ENCODE data around the gene IHH.

The IHH gene

GRCh38 chr2:219041252-219041651 lies 19.5 kb downstream of the IHH start, which contains the start of gene CFAP65:
Gene CFAP65, minus strand, starts transcription at chr2:219041516. Its CDS starts 2,468 bp downstream, at chr2:219039048.
- Mint-ChIP-seq H3K36me3 (ENCODE audit: low read depth) (no peaks in the 10 kb centered on the region), H3K9me3 (no peaks in the 10 kb centered on the region), H3K4me1 (peaks cover 6% of the 10 kb centered on the region), H3K27ac (no peak within 1 kb of the TSS), H3K4me3 (peak within 1 kb of the TSS; percentile 74 to 82 (median 81)), H3K27me3 (ENCODE audit: low read depth) (peaks cover 87% of the 10 kb centered on the region)
- TF ChIP-seq, protein P1, sequence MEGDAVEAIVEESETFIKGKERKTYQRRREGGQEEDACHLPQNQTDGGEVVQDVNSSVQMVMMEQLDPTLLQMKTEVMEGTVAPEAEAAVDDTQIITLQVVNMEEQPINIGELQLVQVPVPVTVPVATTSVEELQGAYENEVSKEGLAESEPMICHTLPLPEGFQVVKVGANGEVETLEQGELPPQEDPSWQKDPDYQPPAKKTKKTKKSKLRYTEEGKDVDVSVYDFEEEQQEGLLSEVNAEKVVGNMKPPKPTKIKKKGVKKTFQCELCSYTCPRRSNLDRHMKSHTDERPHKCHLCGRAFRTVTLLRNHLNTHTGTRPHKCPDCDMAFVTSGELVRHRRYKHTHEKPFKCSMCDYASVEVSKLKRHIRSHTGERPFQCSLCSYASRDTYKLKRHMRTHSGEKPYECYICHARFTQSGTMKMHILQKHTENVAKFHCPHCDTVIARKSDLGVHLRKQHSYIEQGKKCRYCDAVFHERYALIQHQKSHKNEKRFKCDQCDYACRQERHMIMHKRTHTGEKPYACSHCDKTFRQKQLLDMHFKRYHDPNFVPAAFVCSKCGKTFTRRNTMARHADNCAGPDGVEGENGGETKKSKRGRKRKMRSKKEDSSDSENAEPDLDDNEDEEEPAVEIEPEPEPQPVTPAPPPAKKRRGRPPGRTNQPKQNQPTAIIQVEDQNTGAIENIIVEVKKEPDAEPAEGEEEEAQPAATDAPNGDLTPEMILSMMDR (IDR thresholded peaks at IDR 0.05; ENCODE audit: unreplicated experiment in 3 of 3) = no peak

DNA sequence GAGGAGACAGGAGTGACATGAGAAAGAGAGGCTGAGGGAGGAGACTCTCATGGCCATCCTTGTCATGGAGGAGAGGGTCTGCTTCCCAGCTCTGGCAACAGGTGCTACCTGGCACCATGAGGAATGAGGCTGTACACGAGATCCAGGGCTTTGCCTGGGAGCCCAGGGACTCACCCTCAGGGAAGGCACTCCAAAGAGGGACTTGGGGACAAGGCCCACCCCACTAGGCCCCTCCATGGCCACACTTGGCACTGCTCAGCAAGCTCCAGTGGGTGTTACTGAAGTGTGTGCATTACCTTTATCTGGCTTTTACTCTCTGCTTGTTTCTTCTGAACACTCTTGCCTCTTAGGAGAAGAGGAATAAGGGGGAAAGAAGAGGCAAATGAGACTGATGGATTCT lies 22.1 kb downstream of the IHH start:
- Mint-ChIP-seq H3K9me3 (no peaks in the 10 kb centered on the region), H3K27me3 (ENCODE audit: low read depth) (peaks cover 99% of the 10 kb centered on the region), H3K27ac (no peak overlapping the region), H3K4me3 (no peak overlapping the region), H3K36me3 (ENCODE audit: low read depth) (no peaks in the 10 kb centered on the region), H3K4me1 (peaks cover 6% of the 10 kb centered on the region)
- TF ChIP-seq, protein P1 (IDR thresholded peaks at IDR 0.05; ENCODE audit: unreplicated experiment in 3 of 3) = no peak

DNA sequence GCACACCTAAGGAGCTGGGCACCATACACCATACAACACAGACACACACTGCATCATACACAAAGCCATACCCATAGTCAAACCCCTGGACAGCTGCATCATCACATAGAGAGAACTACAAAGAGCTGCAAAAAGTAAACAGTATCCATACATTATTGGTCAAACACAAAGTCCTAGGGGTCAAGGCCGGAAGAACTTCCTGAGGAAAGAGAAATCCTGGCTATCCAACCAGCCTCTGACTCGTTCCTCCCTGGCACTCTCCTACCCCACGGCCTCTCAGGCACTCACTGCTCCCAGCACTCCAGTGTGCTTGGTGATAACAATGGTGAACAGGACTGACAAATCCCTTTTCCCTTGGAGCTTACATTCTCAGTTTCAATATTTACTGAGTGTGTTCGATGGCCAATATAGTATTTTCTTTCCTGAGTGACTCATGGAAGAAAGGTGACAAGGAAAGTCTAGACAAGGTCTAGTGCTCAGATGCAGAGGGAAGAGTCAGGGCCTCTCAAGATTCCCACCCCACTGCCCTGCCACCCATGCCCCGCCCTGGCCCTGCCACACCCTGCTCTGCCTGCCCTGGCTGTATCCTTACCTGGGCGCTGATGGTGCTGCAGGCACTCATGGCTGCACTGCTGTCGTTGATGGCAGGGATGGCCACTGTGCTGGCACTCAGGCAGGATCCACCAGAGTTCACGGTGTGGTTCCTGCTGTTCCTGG lies 22.8 kb downstream of the IHH start:
- no peak overlapping the region for H3K27ac Mint-ChIP-seq
- H3K4me1 Mint-ChIP-seq = peaks cover 6% of the 10 kb centered on the region
- H3K27me3 Mint-ChIP-seq (ENCODE audit: low read depth) = peaks cover 99% of the 10 kb centered on the region
- H3K9me3 Mint-ChIP-seq = no peaks in the 10 kb centered on the region
- no peaks in the 10 kb centered on the region for H3K36me3 Mint-ChIP-seq (ENCODE audit: low read depth)
- TF ChIP-seq, protein P1 (IDR thresholded peaks at IDR 0.05; ENCODE audit: unreplicated experiment in 3 of 3) = no peak
- H3K4me3 Mint-ChIP-seq = no peak overlapping the region

DNA sequence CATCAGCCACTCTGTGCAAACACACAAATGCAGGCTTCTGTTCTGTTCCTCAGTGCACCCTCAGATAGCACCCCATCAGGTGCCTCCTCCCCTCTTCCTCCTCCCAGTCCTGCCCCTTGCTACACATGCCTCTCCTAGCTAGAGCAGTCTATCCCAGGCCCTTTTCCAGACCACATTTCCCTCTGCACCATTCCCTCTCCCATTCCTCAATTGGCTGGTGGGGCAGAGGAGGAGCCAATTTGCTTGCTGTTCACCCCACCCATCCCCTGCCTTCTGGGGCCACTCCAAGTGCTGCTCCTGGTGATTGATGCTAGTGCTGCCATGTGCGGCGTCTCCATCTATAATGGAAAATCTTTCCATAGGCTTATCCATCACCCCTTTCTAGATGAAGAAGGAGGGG lies 24.8 kb downstream of the IHH start:
- TF ChIP-seq, protein P1 (IDR thresholded peaks at IDR 0.05; ENCODE audit: unreplicated experiment in 3 of 3) = no peak
- H3K36me3 Mint-ChIP-seq (ENCODE audit: low read depth) = no peaks in the 10 kb centered on the region
- H3K4me3 Mint-ChIP-seq = no peak overlapping the region
- H3K9me3 Mint-ChIP-seq = no peaks in the 10 kb centered on the region
- H3K4me1 Mint-ChIP-seq = no peaks in the 10 kb centered on the region
- no peak overlapping the region for H3K27ac Mint-ChIP-seq
- peaks cover 95% of the 10 kb centered on the region for H3K27me3 Mint-ChIP-seq (ENCODE audit: low read depth)

GRCh38 chr2:219034823-219035222 lies 25.9 kb downstream of the IHH start:
- Mint-ChIP-seq H3K4me3 (no peak overlapping the region), H3K27me3 (ENCODE audit: low read depth) (peaks cover 86% of the 10 kb centered on the region), H3K9me3 (no peaks in the 10 kb centered on the region), H3K36me3 (ENCODE audit: low read depth) (no peaks in the 10 kb centered on the region), H3K27ac (no peak overlapping the region), H3K4me1 (no peaks in the 10 kb centered on the region)
- TF ChIP-seq, protein P1 (IDR thresholded peaks at IDR 0.05; ENCODE audit: unreplicated experiment in 3 of 3) = no peak
